CD14-positive monocyte (primary cell): ENCODE measurements around the gene AWAT1. TPM values are rescaled to one million over a fixed set of nuclear protein-coding genes. Genes with fewer than 3 reads are reported as not detected.

ENCODE experiments used
- DNase-seq, 3 donors: peaks; one replicate each; pipeline ENCODE4 v3.0.0-alpha.2; 2011 to 2022
- H2AFZ ChIP-seq: 2 replicates; pipeline ENCODE4 v1.6.0; 2012; ENCODE audit warnings: mild to moderate bottlenecking, low read depth, low read length, inconsistent platforms; ENCODE audit not compliant: insufficient read depth, poor library complexity, severe bottlenecking
- H3K27ac ChIP-seq, 2 donors: 1 replicate in 1 of 2; 2 replicates in 1 of 2; pipeline ENCODE4 v1.5.1; 2012 to 2013; ENCODE audit warnings: low read length in 2 of 2, control low read depth in 1 of 2, inconsistent platforms in 1 of 2, low read depth in 1 of 2, mild to moderate bottlenecking in 1 of 2
- H3K27me3 ChIP-seq, 2 donors: one replicate each; pipeline versions ENCODE4 v1.6.0 to v1.6.1; 2011 to 2013; ENCODE audit warnings: low read length in 2 of 2; ENCODE audit not compliant: control insufficient read depth in 2 of 2, insufficient read depth in 2 of 2
- H3K36me3 ChIP-seq, 2 donors: replicated peaks in 1 of 2; 1 replicate in 1 of 2; 2 replicates in 1 of 2; pipeline versions ENCODE4 v1.5.1 to v1.6.1; 2012 to 2013; ENCODE audit warnings: low read length in 2 of 2, control low read depth in 1 of 2, inconsistent platforms in 1 of 2, mild to moderate bottlenecking in 1 of 2; ENCODE audit not compliant: insufficient read depth in 2 of 2, control insufficient read depth in 1 of 2
- H3K4me1 ChIP-seq, 2 donors: 1 replicate in 1 of 2; 2 replicates in 1 of 2; pipeline versions ENCODE4 v1.5.1 to v1.6.1; 2012 to 2013; ENCODE audit warnings: low read length in 2 of 2, control low read depth in 1 of 2, inconsistent platforms in 1 of 2, mild to moderate bottlenecking in 1 of 2, moderate library complexity in 1 of 2; ENCODE audit not compliant: insufficient read depth in 2 of 2, control insufficient read depth in 1 of 2
- H3K4me2 ChIP-seq: replicated peaks from 2 replicates; pipeline ENCODE3; 2012; ENCODE audit warnings: low read length, moderate library complexity, mild to moderate bottlenecking; ENCODE audit not compliant: poor library complexity, severe bottlenecking; ENCODE audit errors: extremely low read depth
- H3K4me3 ChIP-seq, 3 experiments: fragments of 200-600 bp in 1 of 3; sonication (generic) in 1 of 3; replicated peaks in 1 of 3; 1 replicate in 2 of 3; 2 replicates in 1 of 3; pipeline ENCODE4 v1.5.1; 2011 to 2013; ENCODE audit warnings: low read length in 3 of 3, mild to moderate bottlenecking in 3 of 3, control low read depth in 2 of 3, low read depth in 2 of 3, inconsistent platforms in 1 of 3, moderate library complexity in 1 of 3
- H3K79me2 ChIP-seq: 2 replicates; pipeline ENCODE4 v1.6.0; 2012; ENCODE audit warnings: mild to moderate bottlenecking, control low read depth, inconsistent platforms, low read length, moderate library complexity; ENCODE audit not compliant: insufficient read depth
- H3K9ac ChIP-seq: 2 replicates; pipeline ENCODE4 v1.6.0; 2017; ENCODE audit warnings: low read length, mild to moderate bottlenecking; ENCODE audit not compliant: insufficient read depth, poor library complexity, severe bottlenecking
- H3K9me3 ChIP-seq, 2 donors: replicated peaks in 1 of 2; 1 replicate in 1 of 2; 2 replicates in 1 of 2; pipeline versions ENCODE4 v1.5.1 to v1.6.1; 2012 to 2013; ENCODE audit warnings: low read length in 2 of 2, control low read depth in 1 of 2; ENCODE audit not compliant: control insufficient read depth in 1 of 2, insufficient read depth in 1 of 2
- H4K20me1 ChIP-seq: 2 replicates; pipeline ENCODE4 v1.6.0; 2012; ENCODE audit warnings: mild to moderate bottlenecking, low read length, control low read depth, moderate library complexity; ENCODE audit not compliant: insufficient read depth
- H3K27ac Mint-ChIP-seq, 7 donors: one replicate each; pipeline ENCODE4 v1.8.0; 2020; ENCODE audit warnings: mild to moderate bottlenecking in 7 of 7, mixed read lengths in 7 of 7, moderate library complexity in 6 of 7, inconsistent platforms in 2 of 7
- H3K27me3 Mint-ChIP-seq, 3 donors: one replicate each; pipeline ENCODE4 v1.8.0; 2021 to 2022; ENCODE audit warnings: low read depth in 3 of 3, mild to moderate bottlenecking in 3 of 3, mixed read lengths in 3 of 3, moderate library complexity in 3 of 3, inconsistent platforms in 1 of 3
- H3K36me3 Mint-ChIP-seq, 2 donors: one replicate each; pipeline ENCODE4 v1.8.0; 2020; ENCODE audit warnings: mixed read lengths in 2 of 2, inconsistent platforms in 1 of 2, mild to moderate bottlenecking in 1 of 2
- H3K4me1 Mint-ChIP-seq: one replicate; pipeline ENCODE4 v1.8.0; 2020; ENCODE audit warnings: mild to moderate bottlenecking, mixed read lengths
- H3K4me3 Mint-ChIP-seq, 2 donors: one replicate each; pipeline ENCODE4 v1.8.0; 2020; ENCODE audit warnings: mild to moderate bottlenecking in 2 of 2, mixed read lengths in 2 of 2, moderate library complexity in 1 of 2
- H3K9me3 Mint-ChIP-seq, 7 donors: one replicate each; pipeline ENCODE4 v1.8.0; 2020 to 2022; ENCODE audit warnings: mixed read lengths in 7 of 7, mild to moderate bottlenecking in 6 of 7, moderate library complexity in 6 of 7, inconsistent platforms in 2 of 7
- WGBS: methylation state at CpG from one replicate; pipeline ENCODE4 v1.1.5; 2013; ENCODE audit warnings: missing lambda C conversion rate; ENCODE audit not compliant: insufficient coverage; 5-methylcytosine and 5-hydroxymethylcytosine counted together
- intact Hi-C, 2 donors: fragments of 100-400 bp; cut with micrococcal nuclease; formaldehyde crosslinking; loops; one replicate each; pipeline versions ENCODE4 v1.15.0 to v1.15.1; 2023
- polyA plus RNA-seq, 3 donors: library from polyadenylated mRNA; depleted of rRNA in 1 of 3; unstranded in 2 of 3; stranded (reverse) in 1 of 3; fragments of 300-500 nt in 2 of 3; fragments of >200 nt in 1 of 3; fragmentation: Illumina TruSeq in 2 of 3; gene quantifications; 1 replicate in 2 of 3; 2 replicates in 1 of 3; pipeline ENCODE4 v1.2.3, GENCODE V29; 2012 to 2021
- TF ChIP-seq, protein P1 (sequence below): fragments of 200-600 bp; IDR thresholded peaks from one replicate; pipeline ENCODE4 v1.8.0; 2022; ENCODE audit warnings: antibody characterized with exemption, mild to moderate bottlenecking

AWAT1 gene
- polyA plus RNA-seq, 3 donors = not detected

DNA sequence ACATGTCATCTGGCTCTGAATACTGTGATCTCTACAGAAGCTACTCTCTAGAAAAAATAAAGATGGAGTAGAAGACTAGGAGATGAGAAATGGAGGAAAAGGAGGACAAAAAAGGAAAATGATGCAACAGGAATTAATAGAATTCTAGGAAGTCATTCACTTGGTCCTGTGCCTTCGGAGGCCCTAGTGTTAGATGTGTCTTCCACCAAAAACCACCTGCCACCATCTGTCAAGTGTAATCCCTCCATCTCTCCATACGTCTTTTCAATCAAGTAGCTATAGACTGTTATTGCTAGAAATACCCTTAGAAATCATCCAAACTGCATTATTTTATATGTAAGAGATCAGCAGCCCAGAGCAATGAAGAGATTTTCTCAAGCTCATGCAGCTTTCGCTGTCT is 44.6 kb downstream of the AWAT1 start:
- Histone ChIP-seq H3K4me1 (no peaks in the 10 kb centered on the region), H3K27me3 (no peaks in the 10 kb centered on the region), H3K9ac (no peak overlapping the region), H3K9me3 (no peaks in the 10 kb centered on the region), H3K79me2 (no peaks in the 10 kb centered on the region), H3K27ac (no peak overlapping the region), H3K4me2 (no peak overlapping the region), H2AFZ (no peak overlapping the region), H3K36me3 (no peaks in the 10 kb centered on the region), H3K4me3 (no peak overlapping the region), H4K20me1 (no peaks in the 10 kb centered on the region)
- Mint-ChIP-seq H3K27ac (no peak overlapping the region), H3K4me3 (no peak overlapping the region), H3K36me3 (peaks cover 6 to 9% of the 10 kb centered on the region in 2 donors), H3K27me3 (peaks cover 0 to 2% (median 1%) of the 10 kb centered on the region in 3 donors), H3K4me1 (no peaks in the 10 kb centered on the region), H3K9me3 (peaks cover 0 to 6% (median 2%) of the 10 kb centered on the region in 7 donors)
- intact Hi-C loops = no loop called here
- no peak for DNase-seq
- TF ChIP-seq, protein P1, sequence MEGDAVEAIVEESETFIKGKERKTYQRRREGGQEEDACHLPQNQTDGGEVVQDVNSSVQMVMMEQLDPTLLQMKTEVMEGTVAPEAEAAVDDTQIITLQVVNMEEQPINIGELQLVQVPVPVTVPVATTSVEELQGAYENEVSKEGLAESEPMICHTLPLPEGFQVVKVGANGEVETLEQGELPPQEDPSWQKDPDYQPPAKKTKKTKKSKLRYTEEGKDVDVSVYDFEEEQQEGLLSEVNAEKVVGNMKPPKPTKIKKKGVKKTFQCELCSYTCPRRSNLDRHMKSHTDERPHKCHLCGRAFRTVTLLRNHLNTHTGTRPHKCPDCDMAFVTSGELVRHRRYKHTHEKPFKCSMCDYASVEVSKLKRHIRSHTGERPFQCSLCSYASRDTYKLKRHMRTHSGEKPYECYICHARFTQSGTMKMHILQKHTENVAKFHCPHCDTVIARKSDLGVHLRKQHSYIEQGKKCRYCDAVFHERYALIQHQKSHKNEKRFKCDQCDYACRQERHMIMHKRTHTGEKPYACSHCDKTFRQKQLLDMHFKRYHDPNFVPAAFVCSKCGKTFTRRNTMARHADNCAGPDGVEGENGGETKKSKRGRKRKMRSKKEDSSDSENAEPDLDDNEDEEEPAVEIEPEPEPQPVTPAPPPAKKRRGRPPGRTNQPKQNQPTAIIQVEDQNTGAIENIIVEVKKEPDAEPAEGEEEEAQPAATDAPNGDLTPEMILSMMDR = no peak
- WGBS = no CpG with 5 or more reads among the region's 3 CpGs

DNA sequence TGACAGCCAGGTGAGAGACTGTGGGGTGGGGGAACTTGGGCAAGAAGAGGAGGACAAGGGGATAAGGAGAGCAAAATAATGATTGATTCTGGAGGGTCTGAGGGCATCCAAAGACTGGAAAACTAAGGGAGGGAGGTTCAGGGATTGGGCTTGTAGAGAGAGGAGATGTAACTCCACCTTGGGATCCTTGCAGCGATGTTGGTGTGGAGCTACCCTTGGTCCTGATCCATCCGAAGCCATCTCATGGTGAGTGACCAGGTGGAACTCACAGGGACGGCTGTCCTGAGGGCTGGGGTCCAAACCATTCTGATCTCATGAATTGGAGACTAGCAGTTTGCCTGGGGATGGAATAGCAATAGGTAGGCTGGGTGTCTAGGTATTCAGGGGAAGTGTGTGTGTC is 46.1 kb downstream of the AWAT1 start:
- Histone ChIP-seq H3K4me2 (no peak overlapping the region), H3K36me3 (peaks cover under 1 to 3% of the 10 kb centered on the region in 2 donors), H4K20me1 (no peaks in the 10 kb centered on the region), H3K27ac (no peak overlapping the region), H3K4me3 (no peak overlapping the region), H3K4me1 (no peaks in the 10 kb centered on the region), H3K27me3 (no peaks in the 10 kb centered on the region), H3K9me3 (no peaks in the 10 kb centered on the region), H2AFZ (no peak overlapping the region), H3K79me2 (no peaks in the 10 kb centered on the region), H3K9ac (no peak overlapping the region)
- H3K4me1 Mint-ChIP-seq = no peaks in the 10 kb centered on the region
- DNase-seq = no peak
- no peak overlapping the region for H3K4me3 Mint-ChIP-seq
- no peak overlapping the region for H3K27ac Mint-ChIP-seq
- H3K9me3 Mint-ChIP-seq = peaks cover 0 to 6% (median 2%) of the 10 kb centered on the region in 7 donors
- intact Hi-C loops = no loop called here
- TF ChIP-seq, protein P1 = no peak
- peaks cover 0 to 2% (median 1%) of the 10 kb centered on the region in 3 donors for H3K27me3 Mint-ChIP-seq
- WGBS = 100% methylated on average over 2 of the region's 3 CpGs
- peaks cover 12 to 21% of the 10 kb centered on the region in 2 donors for H3K36me3 Mint-ChIP-seq
